H1 (cell line): ENCODE measurements around the gene PRKCA. TPM values are rescaled to one million over a fixed set of nuclear protein-coding genes. Genes with fewer than 3 reads are reported as not detected.

ENCODE experiments used
- BCL11A ChIP-seq, 2 experiments: IDR thresholded peaks; one replicate each; pipeline ENCODE4 v1.6.1; 2011; ENCODE audit warnings: low read depth in 2 of 2, low read length in 2 of 2, mild to moderate bottlenecking in 2 of 2
- JUND ChIP-seq: IDR thresholded peaks from 2 replicates; pipeline ENCODE4 v1.6.1; 2011; ENCODE audit warnings: mild to moderate bottlenecking, improper control_type of control experiment, low read length
- MAX ChIP-seq: IDR thresholded peaks from 2 replicates; pipeline ENCODE4 v1.6.1; 2012; ENCODE audit warnings: inconsistent platforms
- POLR2AphosphoS5 ChIP-seq: IDR thresholded peaks from 2 replicates; pipeline ENCODE4 v1.6.1; 2011; ENCODE audit warnings: low read depth, low read length
- SAP30 ChIP-seq: fragments of 300-600 bp; sonication (generic); IDR thresholded peaks from 2 replicates; pipeline ENCODE4 v1.7.1; 2012; ENCODE audit warnings: low read length, moderate library complexity, mild to moderate bottlenecking, inconsistent platforms; ENCODE audit not compliant: insufficient read depth, insufficient replicate concordance
- polyA plus RNA-seq, 7 experiments: library from polyadenylated mRNA; depleted of rRNA in 3 of 7; stranded (reverse) in 5 of 7; unstranded in 2 of 7; fragments of >200 nt in 5 of 7; fragments of 200-250 nt in 2 of 7; gene quantifications; 1 replicate in 5 of 7; 2 replicates in 1 of 7; 4 replicates in 1 of 7; pipeline versions ENCODE4 v1.2.1 to v1.2.3, GENCODE V29; 2011 to 2013; ENCODE audit warnings: missing spikeins in 2 of 7, mixed read lengths in 2 of 7
- total RNA-seq: library from RNA; stranded (reverse); fragmentation: NEBNext Ultra II Directional; extraction: Animal tissue kit (Norgen Biotek cat#: 25700); gene quantifications from 2 replicates; pipeline ENCODE4 v1.2.1, GENCODE V29; 2021
- TF ChIP-seq, protein P1 (sequence below): IDR thresholded peaks from 2 replicates; pipeline ENCODE4 v1.6.1; 2012; ENCODE audit warnings: low read length, inconsistent platforms

Gene PRKCA
- total and polyA plus RNA-seq, 2 of the 8 experiments (the other 6 are each of a cell fraction or from before 2014, with no cell fraction given): 5.8 to 17.8 TPM

GRCh38 chr17:66833201-66833600 is 530.8 kb downstream of the PRKCA start (continued):
- TF ChIP-seq, protein P1, sequence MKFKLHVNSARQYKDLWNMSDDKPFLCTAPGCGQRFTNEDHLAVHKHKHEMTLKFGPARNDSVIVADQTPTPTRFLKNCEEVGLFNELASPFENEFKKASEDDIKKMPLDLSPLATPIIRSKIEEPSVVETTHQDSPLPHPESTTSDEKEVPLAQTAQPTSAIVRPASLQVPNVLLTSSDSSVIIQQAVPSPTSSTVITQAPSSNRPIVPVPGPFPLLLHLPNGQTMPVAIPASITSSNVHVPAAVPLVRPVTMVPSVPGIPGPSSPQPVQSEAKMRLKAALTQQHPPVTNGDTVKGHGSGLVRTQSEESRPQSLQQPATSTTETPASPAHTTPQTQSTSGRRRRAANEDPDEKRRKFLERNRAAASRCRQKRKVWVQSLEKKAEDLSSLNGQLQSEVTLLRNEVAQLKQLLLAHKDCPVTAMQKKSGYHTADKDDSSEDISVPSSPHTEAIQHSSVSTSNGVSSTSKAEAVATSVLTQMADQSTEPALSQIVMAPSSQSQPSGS: no peak
- TF ChIP-seq MAX: no peak
- no peak for TF ChIP-seq POLR2AphosphoS5
- TF ChIP-seq SAP30: no peak
- TF ChIP-seq BCL11A (IDR thresholded peaks at IDR 0.05; ENCODE audit: low read depth in 2 of 2, low read length in 2 of 2): no peak
- TF ChIP-seq JUND: no peak
- TF ChIP-seq, all 59 proteins: peak for 0
